ENCODE measurements around the gene HELZ. TPM values are rescaled to one million over a fixed set of nuclear protein-coding genes. Genes with fewer than 3 reads are reported as not detected.
A peak's percentile ranks its signal among the peaks of the same experiment; 100 is the strongest.

The HELZ gene
- polyA plus RNA-seq, 3 donors = 24.8 to 44.1 (median 39.9) TPM

GRCh38 chr17:67116045-67116575 is 128.9 kb downstream of the HELZ start:
- H3K27ac ChIP-seq (ENCODE audit: low read depth in 1 of 2, low read length in 2 of 2) = no peak overlapping the region
- H3K4me1 Mint-ChIP-seq = no peaks in the 10 kb centered on the region
- peaks cover 0 to 5% of the 10 kb centered on the region in 2 donors for H3K9me3 ChIP-seq (replicated peaks in 1 of 2; ENCODE audit: control insufficient read depth in 1 of 2, insufficient read depth in 1 of 2, low read length in 2 of 2)
- no peaks in the 10 kb centered on the region for H3K4me1 ChIP-seq (ENCODE audit: control insufficient read depth in 1 of 2, insufficient read depth in 2 of 2, low read length in 2 of 2)
- intact Hi-C loops (cut with micrococcal nuclease) = no loop called here
- no peak overlapping the region for H3K4me2 ChIP-seq (replicated peaks; ENCODE audit: extremely low read depth, low read length, poor library complexity, severe bottlenecking)
- whole genome bisulfite sequencing (ENCODE audit: insufficient coverage) = no CpG with 5 or more reads among the region's 1 CpG
- H3K79me2 ChIP-seq (ENCODE audit: insufficient read depth, low read length) = no peaks in the 10 kb centered on the region
- H3K27me3 Mint-ChIP-seq (ENCODE audit: low read depth in 3 of 3) = no peaks in the 10 kb centered on the region
- H3K4me3 Mint-ChIP-seq = no peak overlapping the region
- no peaks in the 10 kb centered on the region for H3K27me3 ChIP-seq (ENCODE audit: control insufficient read depth in 2 of 2, insufficient read depth in 2 of 2, low read length in 2 of 2)
- H3K9ac ChIP-seq (ENCODE audit: insufficient read depth, low read length, poor library complexity, severe bottlenecking) = no peak overlapping the region
- peaks cover 50% of the 10 kb centered on the region for H4K20me1 ChIP-seq (ENCODE audit: insufficient read depth, low read length)
- no peak for TF ChIP-seq CTCF (IDR thresholded peaks at IDR 0.05)
- no peak overlapping the region for H2AFZ ChIP-seq (ENCODE audit: insufficient read depth, low read depth, low read length, poor library complexity, severe bottlenecking)
- H3K27ac Mint-ChIP-seq = peak overlapping the region in 1 of 7 donors; percentile 12
- H3K36me3 Mint-ChIP-seq = peaks cover 72 to 93% of the 10 kb centered on the region in 2 donors
- DNase-seq = no peak
- no peak overlapping the region for H3K4me3 ChIP-seq (replicated peaks in 1 of 3; ENCODE audit: low read depth in 2 of 3, low read length in 3 of 3)
- peaks cover 95 to 100% of the 10 kb centered on the region in 2 donors for H3K36me3 ChIP-seq (replicated peaks in 1 of 2; ENCODE audit: control insufficient read depth in 1 of 2, insufficient read depth in 2 of 2, low read length in 2 of 2)
- H3K9me3 Mint-ChIP-seq = peaks cover 4 to 10% (median 5%) of the 10 kb centered on the region in 7 donors

GRCh38 chr17:67115401-67115800 is 129.6 kb downstream of the HELZ start:
- H3K9me3 Mint-ChIP-seq = peaks cover 4 to 10% (median 5%) of the 10 kb centered on the region in 7 donors
- WGBS (ENCODE audit: insufficient coverage) = no CpG with 5 or more reads among the region's 1 CpG

More at GRCh38 chr17:67115401-67115800, 129.6 kb downstream of the HELZ start:
- H3K9ac ChIP-seq (ENCODE audit: insufficient read depth, low read length, poor library complexity, severe bottlenecking) = no peak overlapping the region
- no peak overlapping the region for H3K4me2 ChIP-seq (replicated peaks; ENCODE audit: extremely low read depth, low read length, poor library complexity, severe bottlenecking)
- Mint-ChIP-seq H3K27ac (no peak overlapping the region), H3K36me3 (peaks cover 74 to 93% of the 10 kb centered on the region in 2 donors), H3K4me3 (no peak overlapping the region), H3K4me1 (no peaks in the 10 kb centered on the region), H3K27me3 (ENCODE audit: low read depth in 3 of 3) (no peaks in the 10 kb centered on the region)
- H3K36me3 ChIP-seq (replicated peaks in 1 of 2; ENCODE audit: control insufficient read depth in 1 of 2, insufficient read depth in 2 of 2, low read length in 2 of 2) = peaks cover 95 to 100% of the 10 kb centered on the region in 2 donors
- peaks cover 48% of the 10 kb centered on the region for H4K20me1 ChIP-seq (ENCODE audit: insufficient read depth, low read length)
- H3K27me3 ChIP-seq (ENCODE audit: control insufficient read depth in 2 of 2, insufficient read depth in 2 of 2, low read length in 2 of 2) = no peaks in the 10 kb centered on the region
- H3K79me2 ChIP-seq (ENCODE audit: insufficient read depth, low read length) = no peaks in the 10 kb centered on the region
- no peak for DNase-seq
- peaks cover 0 to 5% of the 10 kb centered on the region in 2 donors for H3K9me3 ChIP-seq (replicated peaks in 1 of 2; ENCODE audit: control insufficient read depth in 1 of 2, insufficient read depth in 1 of 2, low read length in 2 of 2)
- H3K4me1 ChIP-seq (ENCODE audit: control insufficient read depth in 1 of 2, insufficient read depth in 2 of 2, low read length in 2 of 2) = no peaks in the 10 kb centered on the region
- no peak for TF ChIP-seq CTCF (IDR thresholded peaks at IDR 0.05)
- H3K4me3 ChIP-seq (replicated peaks in 1 of 3; ENCODE audit: low read depth in 2 of 3, low read length in 3 of 3) = no peak overlapping the region
- H2AFZ ChIP-seq (ENCODE audit: insufficient read depth, low read depth, low read length, poor library complexity, severe bottlenecking) = no peak overlapping the region
- H3K27ac ChIP-seq (ENCODE audit: low read depth in 1 of 2, low read length in 2 of 2) = no peak overlapping the region
- intact Hi-C loops (cut with micrococcal nuclease) = no loop called here

All from CD14-positive monocyte (primary cell).